GM04503 (cell line): ENCODE data around the gene MYOM1.
"Not testable (repeated sequence)": the region's sequence is repeated elsewhere in the genome, so short reads cannot be mapped to it uniquely, and the experiment has no call there.

Source experiments
- DNase-seq: peaks from one replicate; pipeline ENCODE4 v3.0.0-alpha.2; 2012; ENCODE audit warnings: low read depth

MYOM1 gene

DNA sequence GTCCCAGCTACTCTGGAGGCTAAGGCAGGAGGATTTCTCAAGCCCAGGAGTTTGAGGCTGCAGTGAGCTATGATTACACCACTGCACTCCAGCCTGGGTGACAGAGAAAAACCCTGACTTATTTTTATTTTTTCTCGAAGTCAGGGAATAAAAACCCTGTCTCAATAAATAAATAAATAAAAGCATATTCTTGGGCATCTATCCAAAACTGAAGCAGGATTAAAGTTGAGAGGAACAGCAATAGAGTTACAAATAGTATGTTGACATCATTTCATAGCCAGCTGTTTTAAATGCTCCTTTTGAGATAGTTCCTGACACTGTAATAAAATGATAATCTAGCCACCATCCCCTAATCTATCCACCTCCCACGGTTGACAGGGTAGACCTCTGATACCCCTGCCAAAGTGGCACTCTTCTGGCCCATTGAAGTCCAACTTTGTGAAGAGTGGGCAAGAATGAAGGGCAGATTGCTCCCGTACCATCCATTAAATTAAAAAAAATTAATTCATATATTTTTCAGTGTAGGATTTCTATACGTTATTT, 164.5 kb downstream of the MYOM1 start:
- no peak for DNase-seq

DNA sequence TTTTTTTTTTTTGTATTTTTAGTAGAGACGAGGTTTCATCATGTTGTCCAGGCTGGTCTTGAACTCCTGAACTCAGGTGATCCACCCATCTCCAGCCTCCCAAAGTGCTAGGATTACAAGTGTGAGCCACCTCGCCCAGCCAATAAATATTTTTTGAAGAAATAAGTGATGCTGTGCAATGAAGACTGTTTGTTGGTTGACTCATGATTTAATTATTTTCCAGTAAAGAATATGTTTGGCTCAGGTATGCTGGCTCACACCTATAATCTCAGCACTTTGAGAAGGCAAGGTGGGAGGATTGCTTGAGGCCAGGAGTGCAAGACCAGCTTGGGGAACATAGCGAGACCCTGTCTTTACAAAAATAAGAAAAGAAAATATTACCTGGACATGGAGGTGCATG, 165.0 kb downstream of the MYOM1 start:
- no peak for DNase-seq

DNA sequence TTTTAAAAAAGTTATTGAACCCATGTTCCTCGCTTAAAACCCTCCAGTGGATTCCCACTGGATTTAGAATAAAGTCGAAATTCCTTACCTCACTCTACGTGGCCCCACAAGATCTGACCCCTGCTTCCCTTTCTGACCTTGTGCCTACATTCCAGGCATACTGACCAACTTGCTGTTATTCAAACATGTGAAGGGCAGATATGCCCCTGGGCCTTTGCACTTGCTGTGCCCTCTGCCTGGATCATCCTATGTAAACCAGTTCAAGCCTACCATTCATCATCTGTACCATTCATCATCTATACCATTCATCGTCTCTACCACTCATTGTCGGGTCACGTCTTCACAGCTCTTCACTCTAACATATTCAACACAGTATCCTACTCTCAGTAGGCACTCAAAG, 165.6 kb downstream of the MYOM1 start:
- no peak for DNase-seq

DNA sequence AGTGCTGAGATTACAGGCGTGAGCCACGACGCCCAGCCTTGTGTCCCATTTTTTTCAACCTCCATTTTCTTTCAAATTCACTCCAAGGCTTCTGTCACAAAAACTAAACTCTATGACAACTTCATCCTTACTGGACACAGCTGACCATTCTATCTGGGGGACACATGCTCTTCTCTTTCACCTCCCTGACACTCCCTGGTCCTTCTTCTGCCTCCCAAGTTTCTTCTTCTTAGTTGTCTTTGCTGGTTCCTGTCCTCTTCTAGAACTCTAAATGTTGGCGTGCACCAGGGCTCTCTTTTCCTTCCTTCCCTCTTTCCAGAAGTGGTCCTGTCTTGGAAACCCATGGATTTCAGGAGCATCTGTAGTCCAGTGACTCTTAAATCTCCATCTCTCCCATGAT, 166.7 kb downstream of the MYOM1 start:
- DNase-seq: no peak

DNA sequence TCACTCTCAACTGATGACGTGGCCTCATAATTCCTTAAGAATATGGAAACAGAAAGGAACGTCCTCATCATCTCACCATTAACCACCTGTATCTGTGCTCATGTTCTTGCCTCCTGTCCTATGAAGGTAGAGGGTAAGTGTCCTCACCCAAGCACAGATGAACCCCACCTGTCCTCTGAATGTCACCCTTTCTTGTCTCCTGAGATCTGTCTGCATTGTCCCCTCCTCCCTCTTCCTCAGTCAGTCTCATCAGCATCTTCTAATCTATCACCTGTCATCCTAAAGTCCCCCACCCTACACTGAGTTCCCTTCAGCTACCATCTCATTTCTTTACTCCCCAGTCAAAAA, 167.4 kb downstream of the MYOM1 start:
- DNase-seq: no peak

DNA sequence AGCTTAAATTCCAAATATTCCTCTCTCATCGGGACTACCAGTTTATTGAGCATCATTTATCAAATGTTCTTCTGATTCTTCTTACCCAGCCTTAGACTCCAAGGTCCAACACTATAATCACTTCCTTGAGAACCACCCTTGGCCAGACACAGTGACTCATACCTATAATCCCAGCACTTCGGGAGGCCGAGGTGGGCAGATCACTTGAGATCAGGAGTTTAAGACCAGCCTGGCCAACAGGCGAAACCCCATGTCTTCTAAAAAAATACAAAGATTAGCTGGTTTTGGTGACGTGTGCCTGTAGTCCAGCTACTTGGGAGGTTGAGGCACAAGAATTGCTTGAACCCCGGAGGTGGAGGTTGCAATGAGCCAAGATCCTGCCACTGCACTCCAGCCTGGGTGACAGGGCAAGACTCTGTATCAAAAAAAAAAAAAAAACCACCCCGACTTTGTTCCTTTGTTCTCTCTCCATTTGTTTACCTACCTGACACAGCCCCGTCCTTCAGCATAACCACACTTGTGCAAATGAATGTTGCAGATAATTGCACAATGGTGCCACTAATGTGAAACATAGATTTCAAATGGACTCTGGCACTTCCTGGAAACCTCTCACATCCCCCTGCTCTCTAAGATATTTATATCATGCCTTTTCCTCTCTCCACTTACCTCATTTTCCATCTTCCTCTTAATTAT, 167.9 kb downstream of the MYOM1 start:
- no peak for DNase-seq

DNA sequence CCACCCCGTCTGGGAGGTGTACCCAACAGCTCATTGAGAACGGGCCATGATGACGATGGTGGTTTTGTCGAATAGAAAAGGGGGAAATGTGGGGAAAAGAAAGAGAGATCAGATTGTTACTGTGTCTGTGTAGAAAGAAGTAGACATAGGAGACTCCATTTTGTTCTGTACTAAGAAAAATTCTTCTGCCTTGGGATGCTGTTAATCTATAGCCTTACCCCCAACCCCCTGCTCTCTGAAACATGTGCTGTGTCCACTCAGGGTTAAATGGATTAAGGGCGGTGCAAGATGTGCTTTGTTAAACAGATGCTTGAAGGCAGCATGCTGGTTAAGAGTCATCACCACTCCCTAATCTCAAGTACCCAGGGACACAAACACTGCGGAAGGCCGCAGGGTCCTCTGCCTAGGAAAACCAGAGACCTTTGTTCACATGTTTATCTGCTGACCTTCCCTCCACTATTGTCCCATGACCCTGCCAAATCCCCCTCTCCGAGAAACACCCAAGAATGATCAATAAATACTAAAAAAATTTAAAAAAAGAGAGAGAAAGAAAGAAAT, 169.8 kb downstream of the MYOM1 start:
- DNase-seq: not testable (repeated sequence)

DNA sequence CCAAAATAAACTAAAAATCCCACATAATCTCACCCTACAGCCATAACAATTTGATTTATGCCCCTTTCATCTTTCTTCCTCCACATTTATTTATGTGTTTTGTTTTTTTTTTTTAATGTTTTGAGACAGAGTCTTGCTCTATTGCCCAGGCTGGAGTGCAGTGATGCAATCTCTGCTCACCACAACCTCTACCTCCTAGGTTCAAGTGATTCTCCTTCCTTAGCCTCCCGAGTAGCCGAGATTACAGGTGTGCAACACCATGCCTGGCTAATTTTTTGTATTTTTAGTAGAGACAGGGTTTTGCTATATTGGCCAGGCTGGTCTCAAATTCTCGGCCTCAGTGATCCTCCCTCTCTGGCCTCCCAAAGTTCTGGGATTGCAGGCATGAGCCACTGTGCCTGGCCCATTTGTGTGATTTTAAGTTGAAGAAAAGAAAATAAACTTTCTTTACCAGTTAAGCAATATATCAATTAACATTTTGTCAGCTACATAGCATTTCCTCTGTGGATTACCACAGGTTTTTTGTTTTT, 170.9 kb downstream of the MYOM1 start:
- no peak for DNase-seq

DNA sequence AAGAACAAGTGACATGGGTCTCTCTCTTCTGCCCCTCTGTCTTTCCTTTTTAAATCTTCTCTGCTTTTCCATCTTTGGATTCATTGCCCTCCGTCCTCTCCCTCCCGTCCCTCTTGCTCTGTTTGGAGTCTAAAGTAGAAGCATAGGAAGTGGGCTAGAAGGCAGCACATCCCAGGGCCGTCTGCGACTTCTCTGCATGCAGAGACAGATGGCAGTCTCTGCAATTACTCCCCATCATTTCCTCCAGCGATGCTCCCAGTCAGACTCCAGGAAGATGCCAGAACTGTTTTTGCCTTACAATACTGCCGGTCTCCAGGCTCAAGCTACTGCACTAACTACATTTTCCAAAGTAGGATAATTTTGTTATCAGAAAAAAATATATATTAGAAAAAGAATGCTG, 171.6 kb downstream of the MYOM1 start:
- DNase-seq: no peak

DNA sequence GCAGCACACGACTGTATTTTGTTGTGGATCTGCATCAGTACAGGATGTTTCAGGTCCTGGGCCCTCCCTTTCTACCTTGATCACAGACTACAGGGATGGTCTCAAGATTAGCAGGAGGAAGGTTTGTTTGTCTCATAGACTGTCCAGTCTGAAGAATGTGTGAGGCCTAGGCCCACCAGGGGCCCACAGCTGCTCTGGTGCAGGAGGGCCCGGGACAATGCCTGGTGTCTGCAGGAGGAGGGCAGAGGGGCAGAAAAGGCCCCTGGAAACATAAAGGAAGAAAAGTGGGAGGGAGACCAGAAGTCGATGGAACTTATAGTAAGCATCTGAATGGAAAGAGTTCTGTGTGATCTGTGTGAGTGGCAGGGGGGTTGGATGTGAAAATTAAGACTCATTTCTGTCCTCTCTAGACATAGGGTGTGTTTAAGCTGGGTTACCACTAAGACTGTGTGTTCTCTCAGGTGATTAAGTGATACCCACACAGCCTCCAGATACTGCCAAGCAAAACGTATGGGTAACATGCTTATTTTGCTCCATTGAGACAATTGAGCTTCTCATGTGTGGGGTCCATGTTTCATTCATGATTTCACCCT, 173.5 kb downstream of the MYOM1 start:
- DNase-seq: no peak

DNA sequence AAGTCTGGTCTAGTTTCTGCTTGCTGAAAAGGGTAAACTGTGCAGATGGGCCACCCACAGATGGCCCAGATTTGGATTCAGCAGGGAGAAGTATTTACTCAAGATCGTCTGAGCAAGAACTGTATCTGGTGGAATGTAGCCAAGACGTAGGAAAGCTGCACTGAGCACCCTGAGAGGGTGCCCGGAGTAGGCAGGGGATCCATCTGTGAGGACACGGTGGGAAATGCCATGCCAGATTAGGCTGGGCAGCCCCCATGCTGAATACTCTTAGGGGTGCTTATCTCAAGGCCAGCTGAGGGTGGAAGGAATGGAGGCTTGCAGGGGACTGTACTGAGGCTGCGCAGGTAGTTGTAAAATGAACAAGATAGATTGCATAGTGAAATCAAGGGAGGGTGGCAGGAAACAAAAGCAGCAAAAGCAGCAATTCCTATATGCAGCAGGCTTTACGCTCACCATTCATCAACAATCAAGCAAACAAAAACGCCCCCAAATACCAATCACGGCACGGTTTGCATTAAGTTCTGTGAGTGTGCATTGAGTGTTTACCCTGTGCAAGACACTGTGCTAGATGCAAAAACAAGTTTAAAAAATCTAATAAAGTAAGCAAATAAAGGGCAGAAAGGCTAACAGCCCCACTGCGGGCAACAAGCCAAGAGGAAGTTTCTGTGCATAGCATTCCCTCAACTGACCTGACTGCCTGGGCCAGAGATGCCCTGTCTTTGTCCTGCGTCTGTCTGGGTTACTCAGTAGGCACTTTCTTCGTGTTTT, 174.7 kb downstream of the MYOM1 start:
- DNase-seq: no peak

DNA sequence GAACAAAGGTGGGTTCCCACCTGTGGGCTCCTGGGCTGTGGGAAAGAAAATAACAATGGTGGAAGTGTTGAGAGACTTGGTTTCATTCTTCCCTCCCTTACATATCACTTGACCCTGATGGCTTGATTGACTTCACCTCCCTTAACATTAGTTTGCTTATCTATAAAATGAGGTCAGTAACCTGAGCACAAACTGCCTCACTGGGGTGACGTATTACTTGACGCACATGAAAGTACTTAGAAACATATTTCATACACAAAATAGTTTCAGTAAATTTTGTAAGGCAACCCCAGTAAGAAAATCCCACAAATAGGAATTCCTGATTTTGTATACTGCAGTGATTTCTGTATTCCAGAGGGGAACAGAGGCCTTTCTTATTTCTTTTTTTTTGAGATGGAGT, 177.4 kb downstream of the MYOM1 start:
- no peak for DNase-seq

DNA sequence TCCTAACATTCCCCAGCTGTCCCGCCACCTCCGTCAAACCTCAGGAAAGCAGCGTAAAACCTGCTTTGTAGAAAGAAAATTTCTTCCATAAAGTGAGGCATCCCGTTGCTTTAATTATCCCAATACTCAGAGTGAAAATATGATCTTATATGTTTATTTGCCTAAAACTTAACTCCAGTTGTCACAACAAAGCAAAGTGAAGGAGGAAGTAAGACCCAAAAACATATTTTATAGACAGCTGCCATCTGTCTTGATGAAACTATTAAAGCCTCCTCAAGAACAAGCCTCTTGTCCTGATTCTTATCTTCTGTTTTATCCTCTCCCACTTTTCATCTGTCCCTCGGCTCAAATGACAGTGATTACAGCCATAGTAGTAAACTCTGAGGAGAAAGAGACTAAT, 177.9 kb downstream of the MYOM1 start:
- DNase-seq: no peak

DNA sequence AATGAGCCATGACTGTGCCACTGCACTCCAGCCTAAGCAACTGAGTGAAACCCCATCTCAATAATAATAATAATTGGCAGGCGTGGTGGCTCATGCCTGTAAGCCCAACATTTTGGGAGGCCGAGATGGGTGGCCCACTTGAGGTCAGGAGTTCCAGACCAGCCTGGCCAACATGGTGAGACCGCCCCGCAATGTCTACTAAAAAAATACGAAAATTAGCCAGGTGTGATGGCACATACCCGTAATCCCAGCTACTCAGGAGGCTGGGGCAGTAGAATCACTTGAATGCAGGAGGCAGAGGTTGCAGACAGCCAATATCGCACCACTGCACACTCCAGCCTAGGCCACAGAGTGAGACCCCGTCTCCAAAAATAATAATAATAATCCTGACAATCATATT, 178.9 kb downstream of the MYOM1 start:
- no peak for DNase-seq

DNA sequence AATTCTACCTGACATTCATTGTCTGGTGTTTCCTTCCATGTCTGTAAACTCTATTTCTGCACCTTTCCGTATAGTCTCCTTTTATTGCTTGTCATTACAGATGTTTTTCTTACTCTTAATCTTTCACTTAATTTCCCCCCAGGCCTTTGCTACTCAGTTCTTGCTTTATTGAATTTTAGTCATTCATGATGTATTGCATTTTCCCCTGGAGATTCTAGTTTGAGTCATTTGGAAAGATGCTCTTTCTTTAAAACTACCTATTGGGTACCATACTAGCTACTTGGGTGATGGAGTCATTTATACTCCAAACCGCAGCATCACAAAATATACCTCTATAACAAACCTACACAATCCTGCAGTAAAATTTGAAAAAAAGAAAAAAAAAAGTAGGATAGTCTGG, 179.6 kb downstream of the MYOM1 start:
- DNase-seq: no peak

DNA sequence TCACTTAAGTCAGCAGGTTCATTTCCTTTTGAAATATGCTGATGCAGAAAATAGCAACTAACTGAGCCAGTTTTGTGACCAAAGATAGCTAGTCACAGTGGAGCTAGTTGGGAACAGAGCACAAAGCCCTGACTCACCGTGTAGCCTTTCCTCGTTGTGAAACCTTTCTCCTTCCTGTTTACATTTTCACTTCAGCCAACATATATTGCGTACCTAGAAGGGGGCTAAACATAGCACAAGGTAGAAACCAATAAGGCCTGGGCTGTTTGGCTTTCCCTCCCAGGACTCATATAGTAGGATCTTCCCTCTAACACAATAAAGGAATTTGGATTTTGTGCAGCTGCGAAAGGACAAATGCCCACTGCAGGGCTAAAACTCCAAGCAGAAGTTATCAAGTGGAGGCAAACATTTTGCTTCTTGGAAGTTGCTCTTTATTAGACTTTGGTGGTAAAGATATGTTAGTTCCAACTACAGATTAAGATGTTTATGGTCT, 182.3 kb downstream of the MYOM1 start:
- DNase-seq: peak; percentile 23

DNA sequence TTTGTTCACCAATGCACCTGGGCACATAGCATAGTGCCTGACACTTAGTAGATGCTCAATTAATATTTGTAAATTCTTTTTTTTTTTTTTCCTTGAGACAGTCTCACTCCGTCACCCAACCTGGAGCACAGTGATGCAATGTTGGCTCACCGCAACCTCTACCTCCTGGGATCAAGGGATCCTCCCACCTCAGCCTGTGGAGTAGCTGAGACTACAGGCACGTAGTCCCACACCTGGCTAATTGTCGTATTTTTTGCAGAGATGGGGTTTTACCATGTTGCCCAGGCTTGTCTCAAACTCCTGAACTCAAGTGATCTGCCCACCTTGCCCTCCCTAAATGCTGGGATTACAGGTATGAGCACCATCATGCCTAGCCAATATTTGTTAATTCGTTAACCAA, 183.7 kb downstream of the MYOM1 start:
- DNase-seq: no peak

DNA sequence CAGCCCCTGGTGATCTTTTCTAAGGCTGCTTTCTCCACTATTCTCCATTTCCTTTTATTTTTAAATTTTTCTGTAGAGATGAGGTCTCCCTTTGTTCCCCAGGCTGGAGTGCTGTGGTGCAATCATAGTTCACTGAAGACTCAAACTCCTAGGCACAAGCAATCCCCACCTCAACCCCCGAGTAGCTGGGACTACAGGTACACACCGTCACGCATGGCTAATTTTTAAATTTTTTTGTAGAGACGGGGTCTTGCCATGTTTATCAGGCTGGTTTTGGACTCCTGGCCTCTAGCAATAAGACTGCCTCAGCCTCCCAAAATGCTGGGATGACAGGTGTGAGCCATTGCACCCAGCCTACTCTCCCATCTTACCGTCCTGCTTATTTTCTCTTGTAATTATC, 184.1 kb downstream of the MYOM1 start:
- no peak for DNase-seq

DNA sequence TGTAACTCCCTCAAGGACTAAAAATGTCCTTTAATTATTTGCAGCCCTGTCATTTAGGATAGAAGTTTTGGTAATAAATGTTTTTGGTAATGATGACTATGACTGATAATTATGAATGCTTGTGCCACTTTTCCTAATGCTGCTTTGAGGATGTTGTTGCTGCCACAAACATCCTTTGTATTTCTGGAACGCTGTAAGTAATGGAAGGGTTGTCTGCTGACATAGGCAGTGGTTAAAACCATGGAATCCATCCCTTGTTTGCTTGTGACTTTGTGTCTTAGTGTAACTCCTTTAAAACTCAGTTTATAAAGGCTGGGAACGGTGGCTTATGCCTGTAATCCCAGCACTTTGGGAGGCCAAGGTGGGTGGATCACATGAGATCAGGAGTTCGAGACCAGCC, 187.0 kb downstream of the MYOM1 start:
- no peak for DNase-seq

DNA sequence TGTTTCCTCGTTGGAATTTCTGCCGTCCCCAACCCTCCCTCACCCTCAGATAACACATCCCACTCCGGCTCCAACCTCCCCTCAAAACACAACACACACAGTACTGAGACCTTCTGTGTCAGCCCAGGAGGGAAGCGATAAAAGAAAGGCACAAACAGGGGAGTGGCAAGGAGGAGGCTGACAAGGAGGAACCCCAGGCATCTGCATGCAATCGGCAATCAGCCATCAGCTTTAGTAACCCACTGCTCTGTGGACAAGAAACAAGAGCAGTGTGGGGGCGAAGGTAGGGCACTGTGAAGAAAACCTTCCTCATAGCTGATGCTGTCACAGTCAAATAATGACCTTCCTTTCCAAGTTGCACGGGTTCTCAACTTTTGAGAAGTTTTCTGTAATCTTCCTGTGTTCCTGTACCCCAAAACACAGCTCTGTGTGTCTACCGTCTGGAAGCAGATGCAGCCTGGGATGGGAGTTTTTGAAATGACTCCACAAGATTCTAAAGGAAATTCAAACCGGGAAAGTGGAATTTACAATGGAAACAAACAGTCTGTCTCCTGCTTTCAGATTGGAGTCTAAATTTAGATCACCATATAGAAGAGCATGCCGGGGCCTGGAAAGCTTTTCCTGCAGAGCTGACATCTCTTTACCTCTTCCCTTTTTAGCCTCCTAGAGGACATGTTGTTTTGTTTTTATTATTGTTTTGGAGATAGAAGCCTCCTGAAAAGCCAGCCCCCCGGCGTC, 190.4 kb downstream of the MYOM1 start:
- DNase-seq: no peak

DNA sequence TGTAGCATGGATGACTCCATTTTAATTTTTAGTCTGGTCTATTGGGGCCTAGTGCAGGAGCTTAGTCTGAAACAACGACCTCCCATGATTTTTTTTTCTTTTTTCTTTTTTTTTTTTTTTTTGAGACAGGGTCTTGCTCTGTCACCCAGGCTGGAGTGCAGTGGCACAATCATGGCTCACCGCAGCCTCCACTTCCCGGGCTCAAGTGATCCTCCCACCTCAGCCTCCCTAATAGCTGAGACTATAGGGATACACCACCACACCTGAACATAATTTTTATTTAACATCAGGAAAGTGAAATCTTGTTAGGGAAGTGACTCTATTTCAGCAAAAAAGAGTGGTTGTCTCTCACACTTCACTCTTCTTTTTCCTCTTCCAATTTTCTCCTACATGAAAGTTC, 191.7 kb downstream of the MYOM1 start:
- not testable (repeated sequence) for DNase-seq

DNA sequence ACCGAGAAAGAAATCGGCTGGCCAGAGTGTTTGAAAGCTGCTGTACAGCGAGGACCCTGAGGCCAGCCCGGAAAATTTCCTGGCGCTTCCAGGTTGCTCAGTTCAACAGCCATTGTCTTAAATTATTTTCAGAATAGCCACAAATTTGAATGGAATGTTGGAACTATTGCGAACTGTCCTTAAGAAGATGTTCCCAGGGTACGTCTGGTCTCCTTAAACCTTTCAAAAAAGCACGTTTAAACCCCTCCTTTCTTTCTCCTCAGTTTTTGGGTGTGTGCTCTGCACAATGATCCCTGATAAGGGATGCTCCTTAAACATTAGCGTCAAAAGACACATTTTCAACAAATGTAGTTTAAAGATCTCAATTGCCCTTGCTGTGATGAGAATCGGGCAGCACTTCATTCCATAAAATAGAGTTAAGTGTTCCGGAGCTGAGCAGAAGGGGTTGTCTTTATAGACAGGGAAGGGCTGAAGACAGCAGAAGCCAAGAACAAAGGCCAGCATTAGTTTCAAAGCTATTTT, 192.3 kb downstream of the MYOM1 start:
- DNase-seq: no peak
